HG02763 (cell line): ENCODE data around the gene LATS1.
"Not testable (repeated sequence)": the region's sequence is repeated elsewhere in the genome, so short reads cannot be mapped to it uniquely, and the experiment has no call there.

Experiments
- ATAC-seq: cut with Tn5 transposase; IDR thresholded peaks from one replicate; pipeline ENCODE4 v1.9.1; 2021; ENCODE audit warnings: mild to moderate bottlenecking, moderate library complexity; ENCODE audit not compliant: unreplicated experiment

LATS1 gene

DNA sequence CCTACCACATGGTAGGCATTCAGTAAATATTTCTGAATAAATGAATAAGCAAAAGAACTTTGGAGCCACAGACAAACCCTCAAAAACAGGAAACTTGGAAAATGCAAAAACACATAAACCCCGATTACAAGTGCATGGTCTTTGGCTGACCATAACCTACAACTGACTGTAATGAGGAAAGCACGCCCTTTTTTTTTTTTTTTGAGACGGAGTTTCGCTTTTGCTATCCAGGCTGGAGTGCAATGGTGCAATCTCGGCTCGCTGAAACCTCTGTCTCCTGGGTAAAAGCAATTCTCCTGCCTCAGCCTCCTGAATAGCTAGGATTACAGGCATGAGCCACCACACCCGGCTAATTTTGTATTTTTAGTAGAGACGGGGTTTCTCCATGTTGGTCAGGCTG, 11.9 kb upstream of the LATS1 start:
- ATAC-seq = no peak

GRCh38 chr6:149728499-149729234, 10.8 kb upstream of the LATS1 start:
- ATAC-seq = no peak

GRCh38 chr6:149727793-149728498, 10.0 kb upstream of the LATS1 start:
- no peak for ATAC-seq

DNA sequence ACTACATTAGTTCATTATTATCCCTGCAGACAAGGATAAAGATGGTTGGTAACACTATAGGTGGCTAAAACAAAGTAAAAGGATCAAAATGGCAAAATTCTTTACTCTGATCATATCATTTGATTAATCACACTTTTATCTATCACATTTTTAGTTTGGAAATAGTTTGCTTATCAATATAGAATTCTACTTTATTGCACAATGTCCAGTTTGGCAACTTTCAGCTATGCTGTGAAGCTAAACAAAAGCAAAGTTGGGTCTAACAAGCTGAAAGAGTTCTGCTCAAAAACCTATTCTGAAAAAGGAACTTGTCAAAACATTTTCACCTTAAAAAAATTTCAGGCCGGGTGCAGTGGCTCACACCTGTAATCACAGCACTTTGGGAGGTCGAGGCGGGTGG, 7.9 kb upstream of the LATS1 start:
- no peak for ATAC-seq

DNA sequence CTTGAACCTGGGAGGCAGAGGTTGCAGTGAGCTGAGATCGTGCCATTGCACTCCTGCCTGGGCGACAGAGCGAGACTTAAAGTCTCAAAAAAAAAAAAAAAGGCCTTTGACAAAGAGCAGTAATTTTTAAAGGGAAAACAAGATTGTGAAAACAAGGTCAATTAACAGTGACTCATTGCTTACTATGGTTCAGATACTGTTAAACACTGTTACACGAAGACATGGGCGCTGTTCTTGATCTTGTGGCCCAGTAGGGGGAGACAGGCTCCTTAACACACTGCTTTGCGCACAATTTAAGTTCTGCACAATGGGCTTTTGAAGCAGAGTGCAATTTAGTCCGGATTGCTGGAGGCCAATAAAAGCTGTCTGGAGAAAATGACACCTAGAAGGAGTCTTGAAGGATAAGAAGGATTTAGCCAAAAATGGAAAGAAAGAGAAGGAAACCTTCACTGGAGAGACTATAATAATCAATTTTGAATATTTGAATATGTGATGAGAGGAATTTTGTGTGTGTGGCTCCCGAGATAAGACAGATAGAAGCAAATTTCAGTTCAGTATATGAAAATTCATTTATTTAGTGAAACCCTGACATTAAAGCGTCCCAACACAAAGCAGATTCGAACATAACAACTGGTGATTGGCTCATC, 6.0 kb upstream of the LATS1 start:
- no peak for ATAC-seq

DNA sequence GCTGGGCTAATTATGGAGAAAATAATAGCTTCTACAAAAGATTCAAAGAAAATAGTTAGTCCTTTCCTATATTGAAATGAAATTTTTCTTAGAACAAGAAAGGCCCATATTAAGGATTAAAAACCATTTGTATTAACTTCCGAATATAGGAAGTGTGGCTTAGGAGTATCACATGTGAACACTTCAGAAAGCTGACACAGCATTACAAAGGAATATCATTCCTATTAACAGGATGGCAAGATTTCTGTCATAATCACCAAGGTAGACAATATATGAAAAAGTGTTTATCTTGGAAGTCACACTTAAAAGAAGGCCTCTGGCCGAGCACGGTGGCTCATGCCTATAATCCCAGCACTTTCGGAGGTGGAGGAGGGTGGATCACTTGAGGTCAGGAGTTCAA, 5.4 kb upstream of the LATS1 start:
- no peak for ATAC-seq

DNA sequence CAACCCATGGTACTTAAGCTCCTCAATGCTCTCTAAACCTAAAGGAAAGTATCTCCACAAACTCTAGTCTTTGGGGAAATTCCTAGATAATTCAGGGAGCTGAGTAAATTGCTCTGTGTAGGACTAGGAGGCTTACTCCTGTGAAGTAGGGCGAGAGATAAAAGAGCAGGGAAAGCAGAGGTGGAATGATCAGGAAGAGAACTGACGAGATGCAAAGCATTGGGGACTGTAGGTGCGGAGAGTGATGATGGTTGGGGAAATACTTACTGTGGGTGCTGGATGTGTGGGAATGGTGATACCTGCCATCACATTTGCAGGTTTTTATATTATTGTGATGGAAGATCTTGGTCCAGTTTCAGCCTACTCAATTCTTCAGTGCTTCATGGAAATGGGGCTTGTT, 1.6 kb upstream of the LATS1 start:
- no peak for ATAC-seq

DNA sequence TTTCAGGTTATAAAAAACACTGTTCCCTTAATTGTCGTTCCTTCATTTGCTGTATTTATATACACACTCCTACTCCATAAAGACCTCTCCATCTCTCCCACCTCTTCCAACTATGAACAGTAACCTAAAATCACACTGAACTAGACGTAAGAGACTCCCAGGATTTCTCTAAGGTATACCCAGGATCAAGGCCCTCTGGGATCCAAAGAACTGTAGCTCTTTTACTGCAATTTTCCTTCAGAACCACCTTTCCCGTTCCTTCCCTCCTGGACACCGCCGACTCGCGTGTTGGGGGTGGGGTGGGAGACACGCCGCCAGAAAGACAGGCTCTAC, 680 bp downstream of the LATS1 start:
- no peak for ATAC-seq

- ATAC-seq = no peak
Measured at GRCh38 chr6:149716181-149716963, 1.5 kb downstream of the LATS1 start.

GRCh38 chr6:149714442-149714841, 3.5 kb downstream of the LATS1 start:
- ATAC-seq = no peak

DNA sequence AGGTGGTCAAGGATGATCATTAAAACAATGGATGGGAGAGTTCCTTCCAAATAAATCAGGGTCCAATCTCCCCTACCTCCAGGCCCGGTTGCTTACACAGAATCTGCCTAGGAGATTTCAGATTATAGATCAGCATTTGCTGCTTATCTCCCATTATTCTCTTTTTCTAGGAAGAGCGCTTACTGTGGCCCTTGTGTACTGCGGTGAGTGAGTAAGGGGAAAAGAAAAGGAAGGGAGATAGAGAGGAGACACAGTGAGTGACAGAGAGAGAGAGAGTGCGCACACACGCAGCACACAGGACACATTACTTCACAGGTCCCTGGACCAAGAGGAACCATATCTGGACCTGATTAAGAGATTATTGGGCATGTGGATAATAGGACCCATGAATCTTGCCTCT, 6.2 kb downstream of the LATS1 start:
- no peak for ATAC-seq

DNA sequence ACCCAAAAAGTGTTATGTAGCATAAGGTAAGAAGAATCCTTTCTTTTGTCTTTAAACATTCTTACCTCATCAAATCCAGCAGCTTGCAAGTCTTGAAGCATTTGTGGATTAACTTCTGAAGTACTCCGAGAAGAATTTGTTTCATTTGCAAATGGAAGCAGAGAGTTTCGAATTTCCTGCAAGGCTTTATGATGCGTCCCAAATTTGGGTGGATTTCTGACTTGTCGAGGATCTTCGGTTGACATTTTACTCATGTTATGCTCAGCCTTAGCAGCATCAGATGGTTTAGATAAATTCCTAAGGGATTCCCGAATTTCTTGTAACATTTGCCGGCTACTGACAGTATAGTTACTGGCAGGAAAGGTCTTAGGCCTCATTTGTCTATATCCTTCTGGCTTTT, 16.2 kb downstream of the LATS1 start:
- ATAC-seq = no peak

GRCh38 chr6:149699150-149699549, 18.8 kb downstream of the LATS1 start:
- ATAC-seq = no peak

DNA sequence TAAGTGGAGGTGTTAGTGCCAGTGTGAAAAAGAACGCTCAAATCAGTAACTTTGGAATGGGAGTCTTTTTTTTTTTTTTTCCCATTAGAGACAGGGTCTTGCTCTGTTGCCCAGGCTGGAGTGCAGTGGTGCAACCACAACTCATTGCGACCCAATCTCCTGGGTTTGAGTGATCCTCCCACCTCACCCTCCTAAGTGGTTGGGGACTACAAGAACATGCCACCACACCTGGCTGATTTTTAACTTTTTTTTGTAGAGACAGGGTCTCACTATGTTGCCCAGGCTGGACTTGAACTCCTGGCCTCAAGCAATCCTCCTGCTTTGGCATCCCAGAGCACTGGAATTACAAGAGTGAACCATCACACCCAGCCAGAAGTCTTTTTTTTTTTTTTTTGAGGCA, 19.7 kb downstream of the LATS1 start:
- ATAC-seq = no peak

- ATAC-seq = no peak
Measured at GRCh38 chr6:149696901-149697300, 21.0 kb downstream of the LATS1 start.

- no peak for ATAC-seq
Measured at GRCh38 chr6:149694921-149695320, 23.0 kb downstream of the LATS1 start.

- no peak for ATAC-seq
Measured at GRCh38 chr6:149691201-149691600, 26.7 kb downstream of the LATS1 start.

- no peak for ATAC-seq
Measured at GRCh38 chr6:149686230-149686629, 31.7 kb downstream of the LATS1 start.

DNA sequence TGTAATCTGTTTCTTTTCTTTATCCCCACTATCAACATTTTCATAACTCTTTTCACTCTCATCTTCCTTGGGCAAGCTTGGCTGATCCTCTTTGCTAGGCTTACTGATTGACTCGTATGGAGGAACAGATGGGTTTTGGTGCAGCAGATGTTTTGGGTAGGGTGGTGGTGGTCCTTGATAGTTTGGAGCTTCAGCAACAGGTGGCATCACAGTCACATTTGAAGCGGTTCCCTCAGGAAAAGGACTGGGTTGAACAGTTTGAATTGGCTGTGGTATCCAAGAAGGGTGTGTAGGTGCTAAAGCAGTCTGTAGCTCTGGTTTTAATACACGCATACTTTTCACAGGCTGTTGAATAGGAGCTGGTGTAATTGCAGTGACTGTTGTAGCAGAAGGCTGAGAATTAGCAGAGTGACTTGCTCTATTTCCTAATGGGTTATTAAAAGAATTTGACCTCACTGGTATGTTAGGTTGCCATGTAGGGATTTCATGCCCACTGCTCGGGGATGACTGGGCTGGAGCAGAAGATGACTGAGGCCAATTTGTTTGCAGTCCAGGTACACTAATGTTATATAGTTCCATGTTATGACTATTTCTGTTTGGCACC, 34.5 kb downstream of the LATS1 start:
- ATAC-seq = no peak

GRCh38 chr6:149681845-149682244, 36.1 kb downstream of the LATS1 start:
- not testable (repeated sequence) for ATAC-seq

GRCh38 chr6:149681209-149681608, 36.7 kb downstream of the LATS1 start:
- no peak for ATAC-seq
